K562 (cell line): ENCODE results near the gene TRAF5. TPM values are rescaled to one million over a fixed set of nuclear protein-coding genes. Genes with fewer than 3 reads are reported as not detected.

ENCODE experiments used
- EGR1 ChIP-seq: fragments of 450-650 bp; conservative IDR thresholded peaks from 2 replicates; pipeline ENCODE4 v1.6.1; 2017; ENCODE audit warnings: mild to moderate bottlenecking
- HNRNPK ChIP-seq: fragments of 200-400 bp; formaldehyde crosslinking; IDR thresholded peaks from one replicate; pipeline ENCODE4 v1.6.1; 2018; ENCODE audit warnings: mild to moderate bottlenecking, low read depth, low read length; ENCODE audit not compliant: poor library complexity, severe bottlenecking
- MAX ChIP-seq: sonication (generic); formaldehyde crosslinking; IDR thresholded peaks from 2 replicates; pipeline ENCODE4 v1.9.0; 2022; ENCODE audit warnings: mild to moderate bottlenecking, missing genetic modification reagents
- RAD21 ChIP-seq, 2 experiments: fragments of 250-450 bp in 1 of 2; fragments of 450-650 bp in 1 of 2; sonication (Bioruptor Pico) in 1 of 2; formaldehyde crosslinking in 1 of 2; IDR thresholded peaks in 1 of 2; conservative IDR thresholded peaks in 1 of 2; 2 replicates each; pipeline versions ENCODE4 v1.4.0 to v1.8.0; 2020 to 2022; ENCODE audit warnings: mild to moderate bottlenecking in 2 of 2, moderate library complexity in 1 of 2
- VEZF1 ChIP-seq: fragments of 200-800 bp; sonication (Bioruptor generic); IDR thresholded peaks from 2 replicates; pipeline ENCODE4 v1.6.1; 2017; ENCODE audit warnings: missing genetic modification characterization, missing compliant biosample characterization
- ZBTB12 ChIP-seq: fragments of 250-450 bp; sonication (Bioruptor Pico); IDR thresholded peaks from 2 replicates; pipeline ENCODE4 v1.4.0; 2020
- ZNF324 ChIP-seq: fragments of 250-450 bp; sonication (Bioruptor Pico); IDR thresholded peaks from 2 replicates; pipeline ENCODE4 v1.4.0; 2020; ENCODE audit warnings: mild to moderate bottlenecking
- polyA plus RNA-seq, 8 experiments: library from polyadenylated mRNA; depleted of rRNA in 4 of 8; stranded (reverse) in 5 of 8; unstranded in 3 of 8; fragments of >200 nt; fragmentation: Nextera tagmentation in 2 of 8; fragmentation: Illumina TruSeq in 1 of 8; extraction: Ambion mirVana in 2 of 8; extraction: Trizol in 1 of 8; gene quantifications; 2 replicates each; pipeline versions ENCODE4 v1.2.1 to v1.2.3, GENCODE V29; 2011 to 2014; ENCODE audit warnings: inconsistent platforms in 1 of 8, missing spikeins in 1 of 8
- total RNA-seq, 7 experiments: library from RNA; depleted of rRNA in 6 of 7; stranded (reverse); fragments of >200 nt in 6 of 7; fragmentation: Illumina TruSeq in 2 of 7; extraction: Trizol in 2 of 7; gene quantifications; 2 replicates each; pipeline versions ENCODE4 v1.2.1 to v1.2.3, GENCODE V29; 2011 to 2021; ENCODE audit warnings: low replicate concordance in 1 of 7

Gene TRAF5
- total and polyA plus RNA-seq, 9 of the 15 experiments (the other 6 are each of a cell fraction or from before 2014, with no cell fraction given), result 2.0 to 9.3 (median 5.3) TPM

GRCh38 chr1:211339631-211340041 lies 13.0 kb downstream of the TRAF5 start (continued):
- TF ChIP-seq VEZF1 (CRISPR knock-in tag), result no peak
- no peak for TF ChIP-seq RAD21 (CRISPR knock-in tag; conservative IDR thresholded peaks at IDR 0.05 in 1 of 2, IDR thresholded peaks at IDR 0.05 in 1 of 2)
- TF ChIP-seq EGR1, result no peak
- TF ChIP-seq MAX (CRISPR knock-in tag), result no peak
- no peak for TF ChIP-seq ZNF324
- TF ChIP-seq ZBTB12, result no peak
- TF ChIP-seq HNRNPK, result no peak
